Right renal cortex interstitium (tissue), 3 donors: ENCODE data around the gene BARX2. TPM values are rescaled to one million over a fixed set of nuclear protein-coding genes. Genes with fewer than 3 reads are reported as not detected.

ENCODE experiments used
- DNase-seq, 3 donors: peaks; one replicate each; pipeline ENCODE4 v3.0.0-alpha.2; 2013; ENCODE audit warnings: low read depth in 3 of 3, low spot score in 2 of 3
- polyA plus RNA-seq, 3 donors: library from polyadenylated mRNA; unstranded; fragments of 120-200 nt; gene quantifications; one replicate each; pipeline ENCODE4 v1.2.1, GENCODE V29; 2013; ENCODE audit not compliant: insufficient read length in 3 of 3

BARX2 gene
- polyA plus RNA-seq, 3 donors, result 0.53 to 0.74 (median 0.72) TPM

- no peak for DNase-seq
Measured at GRCh38 chr11:129372609-129373488, 2.8 kb upstream of the BARX2 start.

GRCh38 chr11:129373489-129373953 is 2.1 kb upstream of the BARX2 start:
- no peak for DNase-seq

GRCh38 chr11:129374081-129374992 is 1.3 kb upstream of the BARX2 start:
- DNase-seq, result no peak

- no peak for DNase-seq
Measured at GRCh38 chr11:129374993-129375750, 476 bp upstream of the BARX2 start.

- no peak for DNase-seq
Measured at GRCh38 chr11:129376658-129377341, 1.2 kb downstream of the BARX2 start.

GRCh38 chr11:129377739-129378138 is 2.1 kb downstream of the BARX2 start:
- no peak for DNase-seq

GRCh38 chr11:129380413-129380812 is 4.8 kb downstream of the BARX2 start:
- no peak for DNase-seq

- DNase-seq, result no peak
Measured at GRCh38 chr11:129382583-129382982, 6.9 kb downstream of the BARX2 start.

GRCh38 chr11:129383060-129383459 is 7.4 kb downstream of the BARX2 start:
- DNase-seq, result no peak

GRCh38 chr11:129383502-129383901 is 7.9 kb downstream of the BARX2 start:
- no peak for DNase-seq

GRCh38 chr11:129384415-129384814 is 8.8 kb downstream of the BARX2 start:
- no peak for DNase-seq

GRCh38 chr11:129385801-129386200 is 10.2 kb downstream of the BARX2 start:
- DNase-seq, result no peak

GRCh38 chr11:129386795-129387397 is 11.2 kb downstream of the BARX2 start:
- no peak for DNase-seq

- no peak for DNase-seq
Measured at GRCh38 chr11:129387434-129387833, 11.8 kb downstream of the BARX2 start.

- no peak for DNase-seq
Measured at GRCh38 chr11:129388824-129389223, 13.2 kb downstream of the BARX2 start.

GRCh38 chr11:129390303-129390821 is 14.7 kb downstream of the BARX2 start:
- no peak for DNase-seq

- DNase-seq, result no peak
Measured at GRCh38 chr11:129391360-129391759, 15.7 kb downstream of the BARX2 start.

GRCh38 chr11:129391821-129392220 is 16.2 kb downstream of the BARX2 start:
- no peak for DNase-seq

- no peak for DNase-seq
Measured at GRCh38 chr11:129392995-129393394, 17.3 kb downstream of the BARX2 start.
